Left lung (tissue), 10 donors: Measurements from ENCODE around the gene RNF31. TPM values are rescaled to one million over a fixed set of nuclear protein-coding genes. Genes with fewer than 3 reads are reported as not detected.

ENCODE experiments used
- ATAC-seq: fragments of 200-7000 bp; cut with Tn5 transposase; one replicate; pipeline ENCODE4 v1.9.1; 2020; ENCODE audit warnings: moderate library complexity
- DNase-seq, 4 donors: peaks; one replicate each; pipeline ENCODE4 v3.0.0-alpha.2; 2013 to 2020
- H3K27ac ChIP-seq, 2 donors: fragments of 200-600 bp; sonication (generic) in 1 of 2; one replicate each; pipeline versions ENCODE4 v1.5.0 to v1.8.0; 2020 to 2021
- H3K27me3 ChIP-seq, 2 donors: fragments of 200-600 bp; sonication (generic) in 1 of 2; one replicate each; pipeline versions ENCODE4 v1.5.0 to v1.8.0; 2020 to 2021
- H3K36me3 ChIP-seq, 2 donors: fragments of 200-600 bp; sonication (generic) in 1 of 2; one replicate each; pipeline versions ENCODE4 v1.5.0 to v1.8.0; 2020 to 2021
- H3K4me1 ChIP-seq, 2 donors: fragments of 200-600 bp; one replicate each; pipeline ENCODE4 v1.8.0; 2021
- H3K4me3 ChIP-seq, 2 donors: fragments of 200-600 bp; sonication (generic) in 1 of 2; one replicate each; pipeline versions ENCODE4 v1.5.0 to v1.8.0; 2020 to 2021; ENCODE audit warnings: mild to moderate bottlenecking in 1 of 2
- H3K9me3 ChIP-seq, 2 donors: fragments of 200-600 bp; sonication (generic) in 1 of 2; one replicate each; pipeline versions ENCODE4 v1.5.0 to v1.8.0; 2020 to 2021
- CTCF ChIP-seq, 2 donors: fragments of 200-600 bp; sonication (generic) in 1 of 2; IDR thresholded peaks; one replicate each; pipeline versions ENCODE4 v1.5.0 to v1.8.0; 2021; ENCODE audit warnings: antibody characterized with exemption in 2 of 2
- intact Hi-C, 2 donors: fragments of 100-400 bp; cut with DNase I; formaldehyde crosslinking; loops; one replicate each; pipeline versions ENCODE4 v1.11.2 to v1.14.2; 2022
- microRNA-seq, 2 donors: library from miRNA; unstranded; fragments of <30 nt; microRNA quantifications; one replicate each; pipeline ENCODE4, GENCODE V29; 2019
- polyA plus RNA-seq, 6 donors: library from polyadenylated mRNA; unstranded; fragments of 120-200 nt; gene quantifications; one replicate each; pipeline ENCODE4 v1.2.1, GENCODE V29; 2013; ENCODE audit not compliant: insufficient read length in 6 of 6
- total RNA-seq, 2 donors: library from RNA; stranded (reverse); fragmentation: NEBNext Ultra II Directional; extraction: Animal tissue kit (Norgen Biotek cat#: 25700); gene quantifications; one replicate each; pipeline ENCODE4 v1.2.1, GENCODE V29; 2021
- donor health status: DM: no; HTN: yes; CAD: no.
- donor health status: DM: no; HTN: no; CAD: no.

RNF31 gene
- total and polyA plus RNA-seq, 8 donors = 42.4 to 69.9 (median 54.6) TPM

GRCh38 chr14:24204163-24205146 is 57.2 kb downstream of the RNF31 start:
- no peak for DNase-seq
- Histone ChIP-seq H3K27me3 (no peaks in the 10 kb centered on the region), H3K27ac (no peak overlapping the region), H3K36me3 (peaks cover 0 to 84% of the 10 kb centered on the region in 2 donors), H3K9me3 (peaks cover 0 to 2% of the 10 kb centered on the region in 2 donors), H3K4me3 (no peak overlapping the region), H3K4me1 (peaks cover 0 to 4% of the 10 kb centered on the region in 2 donors)
- no peak for ATAC-seq
- intact Hi-C loops = no loop called here
- TF ChIP-seq CTCF (IDR thresholded peaks at IDR 0.05) = no peak

GRCh38 chr14:24206260-24207103 is 59.2 kb downstream of the RNF31 start:
- no peak for TF ChIP-seq CTCF (IDR thresholded peaks at IDR 0.05)
- no peak for DNase-seq
- Histone ChIP-seq H3K9me3 (peaks cover 0 to 2% of the 10 kb centered on the region in 2 donors), H3K4me3 (no peak overlapping the region), H3K4me1 (peaks cover 0 to 5% of the 10 kb centered on the region in 2 donors), H3K27ac (no peak overlapping the region), H3K27me3 (no peaks in the 10 kb centered on the region), H3K36me3 (peaks cover 0 to 95% of the 10 kb centered on the region in 2 donors)
- intact Hi-C loops = no loop called here
- ATAC-seq = no peak

- Histone ChIP-seq H3K4me3 (no peak overlapping the region), H3K4me1 (peaks cover 0 to 11% of the 10 kb centered on the region in 2 donors), H3K36me3 (peaks cover 0 to 92% of the 10 kb centered on the region in 2 donors), H3K9me3 (no peaks in the 10 kb centered on the region), H3K27ac (no peak overlapping the region), H3K27me3 (no peaks in the 10 kb centered on the region)
- intact Hi-C loops = no loop called here
- DNase-seq (no peak), ATAC-seq (no peak)
- TF ChIP-seq CTCF (IDR thresholded peaks at IDR 0.05) = no peak
Observed at GRCh38 chr14:24207104-24207551, 59.8 kb downstream of the RNF31 start.

- no peaks in the 10 kb centered on the region for H3K9me3 ChIP-seq
- H3K27ac ChIP-seq = no peak overlapping the region
- no peak for TF ChIP-seq CTCF (IDR thresholded peaks at IDR 0.05)
- no peak overlapping the region for H3K4me3 ChIP-seq
- no peak for ATAC-seq
- no peak for DNase-seq
- H3K27me3 ChIP-seq = no peaks in the 10 kb centered on the region
- peaks cover 0 to 87% of the 10 kb centered on the region in 2 donors for H3K36me3 ChIP-seq
- H3K4me1 ChIP-seq = peaks cover 0 to 16% of the 10 kb centered on the region in 2 donors
- intact Hi-C loops = no loop called here
Observed at GRCh38 chr14:24207625-24208024, 60.3 kb downstream of the RNF31 start.

Small RNA genes lying within 50 kb of the gene (microRNA-seq; reads per million reads assigned to microRNA genes)
- gene MIR7703 = 0 to 0.27 reads per million in 2 donors

Other genes starting within 250 kb of the RNF31 start
Only the 30 nearest of the 31 such genes appear.
- 10 to 100 TPM; 28.1 to 36.5 TPM for gene DHRS4, start 193.7 kb upstream of the RNF31 start, total RNA-seq
- gene DHRS4, start 193.7 kb upstream of the RNF31 start, polyA plus RNA-seq = 10 to 100 TPM; 34.5 to 41.4 (median 39.1) TPM
- 10 to 100 TPM; 13.8 to 24.9 TPM for gene DHRS4L2, start 158.6 kb upstream of the RNF31 start, total RNA-seq
- gene DHRS4L2, start 158.6 kb upstream of the RNF31 start, polyA plus RNA-seq = 10 to 100 TPM; 26.1 to 32.8 (median 27.3) TPM
- gene CARMIL3, start 95.5 kb upstream of the RNF31 start, total RNA-seq = 1 to 10 TPM; 1.0 to 2.3 TPM
- gene CARMIL3, start 95.5 kb upstream of the RNF31 start, polyA plus RNA-seq = 1 to 10 TPM; 1.1 to 2.3 (median 1.4) TPM
- not detected for gene CPNE6, start 75.9 kb upstream of the RNF31 start, total RNA-seq
- gene CPNE6, start 75.9 kb upstream of the RNF31 start, polyA plus RNA-seq = under 1 TPM in 1 of 6 donors, not detected in 5; 0.12 TPM
- 10 to 100 TPM; 36.5 to 61.3 TPM for gene PCK2, start 53.2 kb upstream of the RNF31 start, total RNA-seq
- gene PCK2, start 53.2 kb upstream of the RNF31 start, polyA plus RNA-seq = 10 to 100 TPM; 12.9 to 18.9 (median 15.7) TPM
- gene DCAF11, start 32.7 kb upstream of the RNF31 start, total RNA-seq = 10 to 100 TPM; 56.4 to 65.1 TPM
- 10 to 100 TPM; 60.6 to 76.3 (median 67.6) TPM for gene DCAF11, start 32.7 kb upstream of the RNF31 start, polyA plus RNA-seq
- gene NRL, start 32.5 kb upstream of the RNF31 start, total RNA-seq = 1 to 10 TPM; 1.6 to 2.7 TPM
- gene NRL, start 32.5 kb upstream of the RNF31 start, polyA plus RNA-seq = 1 to 10 TPM in 5 of 6 donors, under 1 TPM in 1; 0.97 to 1.8 (median 1.4) TPM
- under 1 TPM; 0.68 to 0.76 TPM for gene FITM1, start 16.8 kb upstream of the RNF31 start, total RNA-seq
- 1 to 10 TPM in 4 of 6 donors, under 1 TPM in 2; 0.77 to 1.5 (median 1.0) TPM for gene FITM1, start 16.8 kb upstream of the RNF31 start, polyA plus RNA-seq
- 100 to 1,000 TPM; 190 to 203 TPM for gene PSME1, start 11.3 kb upstream of the RNF31 start, total RNA-seq
- gene PSME1, start 11.3 kb upstream of the RNF31 start, polyA plus RNA-seq = 100 to 1,000 TPM; 189 to 236 (median 221) TPM
- 10 to 100 TPM; 16.2 to 18.1 TPM for gene EMC9, start 5.9 kb upstream of the RNF31 start, total RNA-seq
- 10 to 100 TPM; 13.5 to 24.3 (median 23.0) TPM for gene EMC9, start 5.9 kb upstream of the RNF31 start, polyA plus RNA-seq
- gene PSME2, start 888 bp upstream of the RNF31 start, total RNA-seq = 100 to 1,000 TPM; 134 to 224 TPM
- 100 to 1,000 TPM; 126 to 164 (median 159) TPM for gene PSME2, start 888 bp upstream of the RNF31 start, polyA plus RNA-seq
- 100 to 1,000 TPM in 1 of 2 donors, 10 to 100 TPM in 1; 95.6 to 131 TPM for gene IRF9, start 13.8 kb downstream of the RNF31 start, total RNA-seq
- 10 to 100 TPM; 53.4 to 69.9 (median 61.2) TPM for gene IRF9, start 13.8 kb downstream of the RNF31 start, polyA plus RNA-seq
- gene REC8, start 24.6 kb downstream of the RNF31 start, total RNA-seq = 10 to 100 TPM; 27.0 to 31.6 TPM
- 10 to 100 TPM; 38.5 to 66.0 (median 44.3) TPM for gene REC8, start 24.6 kb downstream of the RNF31 start, polyA plus RNA-seq
- gene IPO4, start 41.3 kb downstream of the RNF31 start, total RNA-seq = 10 to 100 TPM; 25.0 to 62.4 TPM
- gene IPO4, start 41.3 kb downstream of the RNF31 start, polyA plus RNA-seq = 10 to 100 TPM; 22.6 to 39.5 (median 29.0) TPM
- 10 to 100 TPM; 64.9 to 72.5 TPM for gene TM9SF1, start 47.9 kb downstream of the RNF31 start, total RNA-seq
- gene TM9SF1, start 47.9 kb downstream of the RNF31 start, polyA plus RNA-seq = 10 to 100 TPM; 28.1 to 37.6 (median 32.4) TPM
- gene TSSK4, start 58.2 kb downstream of the RNF31 start, total RNA-seq = under 1 TPM; 0.37 to 0.55 TPM
- 10 to 100 TPM in 5 of 6 donors, 1 to 10 TPM in 1; 9.6 to 16.1 (median 13.7) TPM for gene TSSK4, start 58.2 kb downstream of the RNF31 start, polyA plus RNA-seq
- 10 to 100 TPM; 35.0 to 46.7 TPM for gene CHMP4A, start 66.0 kb downstream of the RNF31 start, total RNA-seq
- 10 to 100 TPM; 52.8 to 64.6 (median 58.8) TPM for gene CHMP4A, start 66.0 kb downstream of the RNF31 start, polyA plus RNA-seq
- gene MDP1, start 68.6 kb downstream of the RNF31 start, total RNA-seq = 10 to 100 TPM; 12.4 to 13.8 TPM
- 10 to 100 TPM in 5 of 6 donors, 1 to 10 TPM in 1; 9.8 to 19.4 (median 11.7) TPM for gene MDP1, start 68.6 kb downstream of the RNF31 start, polyA plus RNA-seq
- gene NEDD8, start 84.9 kb downstream of the RNF31 start, total RNA-seq = 100 to 1,000 TPM; 162 to 163 TPM
- 100 to 1,000 TPM; 185 to 219 (median 203) TPM for gene NEDD8, start 84.9 kb downstream of the RNF31 start, polyA plus RNA-seq
- gene GMPR2, start 85.4 kb downstream of the RNF31 start, total RNA-seq = 10 to 100 TPM; 63.6 to 69.6 TPM
- gene GMPR2, start 85.4 kb downstream of the RNF31 start, polyA plus RNA-seq = 100 to 1,000 TPM in 4 of 6 donors, 10 to 100 TPM in 2; 96.6 to 117 (median 114) TPM
- 100 to 1,000 TPM; 105 to 110 TPM for gene TINF2, start 95.1 kb downstream of the RNF31 start, total RNA-seq
- gene TINF2, start 95.1 kb downstream of the RNF31 start, polyA plus RNA-seq = 10 to 100 TPM; 52.2 to 67.0 (median 58.3) TPM
- gene TGM1, start 115.7 kb downstream of the RNF31 start, total RNA-seq = 1 to 10 TPM; 7.6 to 9.6 TPM
- gene TGM1, start 115.7 kb downstream of the RNF31 start, polyA plus RNA-seq = 1 to 10 TPM; 2.6 to 4.3 (median 3.2) TPM
- gene RABGGTA, start 124.1 kb downstream of the RNF31 start, total RNA-seq = 10 to 100 TPM; 49.3 to 53.3 TPM
- 10 to 100 TPM; 20.2 to 28.7 (median 25.6) TPM for gene RABGGTA, start 124.1 kb downstream of the RNF31 start, polyA plus RNA-seq
- 10 to 100 TPM; 24.9 to 50.2 TPM for gene DHRS1, start 152.3 kb downstream of the RNF31 start, total RNA-seq
- 10 to 100 TPM; 37.7 to 55.5 (median 42.6) TPM for gene DHRS1, start 152.3 kb downstream of the RNF31 start, polyA plus RNA-seq
- 10 to 100 TPM; 22.4 to 24.8 TPM for gene NOP9, start 152.4 kb downstream of the RNF31 start, total RNA-seq
- 10 to 100 TPM; 22.4 to 28.4 (median 26.0) TPM for gene NOP9, start 152.4 kb downstream of the RNF31 start, polyA plus RNA-seq
- 10 to 100 TPM in 1 of 2 donors, 1 to 10 TPM in 1; 9.2 to 22.7 TPM for gene CIDEB, start 160.5 kb downstream of the RNF31 start, total RNA-seq
- gene CIDEB, start 160.5 kb downstream of the RNF31 start, polyA plus RNA-seq = 10 to 100 TPM in 5 of 6 donors, 1 to 10 TPM in 1; 9.5 to 14.8 (median 13.9) TPM
- 1 to 10 TPM; 4.5 to 6.3 TPM for gene LTB4R2, start 162.6 kb downstream of the RNF31 start, total RNA-seq
- 1 to 10 TPM; 4.0 to 5.9 (median 5.6) TPM for gene LTB4R2, start 162.6 kb downstream of the RNF31 start, polyA plus RNA-seq
- gene LTB4R, start 164.0 kb downstream of the RNF31 start, total RNA-seq = 10 to 100 TPM in 1 of 2 donors, 1 to 10 TPM in 1; 5.9 to 26.1 TPM
- 1 to 10 TPM; 5.3 to 7.7 (median 6.5) TPM for gene LTB4R, start 164.0 kb downstream of the RNF31 start, polyA plus RNA-seq
- gene ADCY4, start 187.6 kb downstream of the RNF31 start, total RNA-seq = 10 to 100 TPM; 38.2 to 45.2 TPM
- gene ADCY4, start 187.6 kb downstream of the RNF31 start, polyA plus RNA-seq = 10 to 100 TPM; 25.7 to 48.5 (median 32.2) TPM
- gene RIPK3, start 192.5 kb downstream of the RNF31 start, total RNA-seq = 10 to 100 TPM; 16.1 to 26.3 TPM
- gene RIPK3, start 192.5 kb downstream of the RNF31 start, polyA plus RNA-seq = 1 to 10 TPM; 2.4 to 3.8 (median 3.0) TPM